SK-N-SH treated with all-trans-retinoic acid at 6 μM for 48 hours (cell line): ENCODE results near the gene CMTM2.
A peak's percentile ranks its signal among the peaks of the same experiment; 100 is the strongest.

ENCODE experiments used
- CREB5 ChIP-seq: fragments of 250-450 bp; sonication (Bioruptor Pico); IDR thresholded peaks from 2 replicates; pipeline ENCODE4 v1.5.1; 2020; ENCODE audit warnings: low read depth, mild to moderate bottlenecking, moderate library complexity
- CSDC2 ChIP-seq: fragments of 250-450 bp; sonication (Bioruptor Pico); IDR thresholded peaks from 2 replicates; pipeline ENCODE4 v1.5.0; 2020; ENCODE audit warnings: mild to moderate bottlenecking, moderate library complexity
- ISL1 ChIP-seq: fragments of 250-450 bp; sonication (Bioruptor Pico); IDR thresholded peaks from 2 replicates; pipeline ENCODE4 v2.1.2; 2022; ENCODE audit warnings: mild to moderate bottlenecking, moderate library complexity
- PATZ1 ChIP-seq: fragments of 250-450 bp; sonication (Bioruptor Pico); IDR thresholded peaks from 2 replicates; pipeline ENCODE4 v1.8.0; 2020; ENCODE audit warnings: mild to moderate bottlenecking, moderate library complexity, borderline replicate concordance
- RARB ChIP-seq: fragments of 250-450 bp; sonication (Bioruptor Pico); IDR thresholded peaks from 2 replicates; pipeline ENCODE4 v1.8.0; 2021; ENCODE audit warnings: mild to moderate bottlenecking, moderate library complexity
- TOX ChIP-seq: fragments of 250-450 bp; sonication (Bioruptor Pico); IDR thresholded peaks from 2 replicates; pipeline ENCODE4 v1.8.0; 2021; ENCODE audit warnings: mild to moderate bottlenecking, moderate library complexity, borderline replicate concordance
- ZFP3 ChIP-seq: fragments of 250-450 bp; sonication (Bioruptor Pico); IDR thresholded peaks from 2 replicates; pipeline ENCODE4 v1.5.0; 2020; ENCODE audit warnings: mild to moderate bottlenecking, moderate library complexity
- ZFP30 ChIP-seq: fragments of 450-650 bp; formaldehyde crosslinking; IDR thresholded peaks from 2 replicates; pipeline ENCODE4 v1.5.0; 2022; ENCODE audit warnings: mild to moderate bottlenecking, moderate library complexity
- ZNF70 ChIP-seq: fragments of 450-650 bp; formaldehyde crosslinking; IDR thresholded peaks from 2 replicates; pipeline ENCODE4 v1.5.0; 2020; ENCODE audit warnings: mild to moderate bottlenecking, moderate library complexity

GRCh38 chr16:66603537-66604375 is 24.5 kb downstream of the CMTM2 start:
- TF ChIP-seq CSDC2 (peak; percentile 18; the same call in 1 of the 2 replicates), ZFP30 (CRISPR knock-in tag) (no peak), PATZ1 (no peak), RARB (CRISPR knock-in tag) (no peak), CREB5 (CRISPR knock-in tag) (no peak), ISL1 (CRISPR knock-in tag) (0 out of 2 replicates have a peak, but pooled peaks have one; percentile 17), TOX (CRISPR knock-in tag) (no peak), ZFP3 (0 out of 2 replicates have a peak, but pooled peaks have one; percentile 49), ZNF70 (CRISPR knock-in tag) (no peak)
